CD14-positive monocyte (primary cell): Measurements from ENCODE around the gene ADI1. TPM values are rescaled to one million over a fixed set of nuclear protein-coding genes. Genes with fewer than 3 reads are reported as not detected.
A peak's percentile ranks its signal among the peaks of the same experiment; 100 is the strongest.

Source experiments
- DNase-seq, 3 donors: peaks; one replicate each; pipeline ENCODE4 v3.0.0-alpha.2; 2011 to 2022
- H2AFZ ChIP-seq: 2 replicates; pipeline ENCODE4 v1.6.0; 2012; ENCODE audit warnings: mild to moderate bottlenecking, low read depth, low read length, inconsistent platforms; ENCODE audit not compliant: insufficient read depth, poor library complexity, severe bottlenecking
- H3K27ac ChIP-seq, 2 donors: 1 replicate in 1 of 2; 2 replicates in 1 of 2; pipeline ENCODE4 v1.5.1; 2012 to 2013; ENCODE audit warnings: low read length in 2 of 2, control low read depth in 1 of 2, inconsistent platforms in 1 of 2, low read depth in 1 of 2, mild to moderate bottlenecking in 1 of 2
- H3K27me3 ChIP-seq, 2 donors: one replicate each; pipeline versions ENCODE4 v1.6.0 to v1.6.1; 2011 to 2013; ENCODE audit warnings: low read length in 2 of 2; ENCODE audit not compliant: control insufficient read depth in 2 of 2, insufficient read depth in 2 of 2
- H3K36me3 ChIP-seq, 2 donors: replicated peaks in 1 of 2; 1 replicate in 1 of 2; 2 replicates in 1 of 2; pipeline versions ENCODE4 v1.5.1 to v1.6.1; 2012 to 2013; ENCODE audit warnings: low read length in 2 of 2, control low read depth in 1 of 2, inconsistent platforms in 1 of 2, mild to moderate bottlenecking in 1 of 2; ENCODE audit not compliant: insufficient read depth in 2 of 2, control insufficient read depth in 1 of 2
- H3K4me1 ChIP-seq, 2 donors: 1 replicate in 1 of 2; 2 replicates in 1 of 2; pipeline versions ENCODE4 v1.5.1 to v1.6.1; 2012 to 2013; ENCODE audit warnings: low read length in 2 of 2, control low read depth in 1 of 2, inconsistent platforms in 1 of 2, mild to moderate bottlenecking in 1 of 2, moderate library complexity in 1 of 2; ENCODE audit not compliant: insufficient read depth in 2 of 2, control insufficient read depth in 1 of 2
- H3K4me2 ChIP-seq: replicated peaks from 2 replicates; pipeline ENCODE3; 2012; ENCODE audit warnings: low read length, moderate library complexity, mild to moderate bottlenecking; ENCODE audit not compliant: poor library complexity, severe bottlenecking; ENCODE audit errors: extremely low read depth
- H3K4me3 ChIP-seq, 3 experiments: fragments of 200-600 bp in 1 of 3; sonication (generic) in 1 of 3; replicated peaks in 1 of 3; 1 replicate in 2 of 3; 2 replicates in 1 of 3; pipeline ENCODE4 v1.5.1; 2011 to 2013; ENCODE audit warnings: low read length in 3 of 3, mild to moderate bottlenecking in 3 of 3, control low read depth in 2 of 3, low read depth in 2 of 3, inconsistent platforms in 1 of 3, moderate library complexity in 1 of 3
- H3K79me2 ChIP-seq: 2 replicates; pipeline ENCODE4 v1.6.0; 2012; ENCODE audit warnings: mild to moderate bottlenecking, control low read depth, inconsistent platforms, low read length, moderate library complexity; ENCODE audit not compliant: insufficient read depth
- H3K9ac ChIP-seq: 2 replicates; pipeline ENCODE4 v1.6.0; 2017; ENCODE audit warnings: low read length, mild to moderate bottlenecking; ENCODE audit not compliant: insufficient read depth, poor library complexity, severe bottlenecking
- H3K9me3 ChIP-seq, 2 donors: replicated peaks in 1 of 2; 1 replicate in 1 of 2; 2 replicates in 1 of 2; pipeline versions ENCODE4 v1.5.1 to v1.6.1; 2012 to 2013; ENCODE audit warnings: low read length in 2 of 2, control low read depth in 1 of 2; ENCODE audit not compliant: control insufficient read depth in 1 of 2, insufficient read depth in 1 of 2
- H4K20me1 ChIP-seq: 2 replicates; pipeline ENCODE4 v1.6.0; 2012; ENCODE audit warnings: mild to moderate bottlenecking, low read length, control low read depth, moderate library complexity; ENCODE audit not compliant: insufficient read depth
- H3K27ac Mint-ChIP-seq, 7 donors: one replicate each; pipeline ENCODE4 v1.8.0; 2020; ENCODE audit warnings: mild to moderate bottlenecking in 7 of 7, mixed read lengths in 7 of 7, moderate library complexity in 6 of 7, inconsistent platforms in 2 of 7
- H3K27me3 Mint-ChIP-seq, 3 donors: one replicate each; pipeline ENCODE4 v1.8.0; 2021 to 2022; ENCODE audit warnings: low read depth in 3 of 3, mild to moderate bottlenecking in 3 of 3, mixed read lengths in 3 of 3, moderate library complexity in 3 of 3, inconsistent platforms in 1 of 3
- H3K36me3 Mint-ChIP-seq, 2 donors: one replicate each; pipeline ENCODE4 v1.8.0; 2020; ENCODE audit warnings: mixed read lengths in 2 of 2, inconsistent platforms in 1 of 2, mild to moderate bottlenecking in 1 of 2
- H3K4me1 Mint-ChIP-seq: one replicate; pipeline ENCODE4 v1.8.0; 2020; ENCODE audit warnings: mild to moderate bottlenecking, mixed read lengths
- H3K4me3 Mint-ChIP-seq, 2 donors: one replicate each; pipeline ENCODE4 v1.8.0; 2020; ENCODE audit warnings: mild to moderate bottlenecking in 2 of 2, mixed read lengths in 2 of 2, moderate library complexity in 1 of 2
- H3K9me3 Mint-ChIP-seq, 7 donors: one replicate each; pipeline ENCODE4 v1.8.0; 2020 to 2022; ENCODE audit warnings: mixed read lengths in 7 of 7, mild to moderate bottlenecking in 6 of 7, moderate library complexity in 6 of 7, inconsistent platforms in 2 of 7
- CTCF ChIP-seq: fragments of 200-600 bp; IDR thresholded peaks from one replicate; pipeline ENCODE4 v1.8.0; 2022; ENCODE audit warnings: antibody characterized with exemption, mild to moderate bottlenecking
- WGBS: methylation state at CpG from one replicate; pipeline ENCODE4 v1.1.5; 2013; ENCODE audit warnings: missing lambda C conversion rate; ENCODE audit not compliant: insufficient coverage; 5-methylcytosine and 5-hydroxymethylcytosine counted together
- intact Hi-C, 2 donors: fragments of 100-400 bp; cut with micrococcal nuclease; formaldehyde crosslinking; loops; one replicate each; pipeline versions ENCODE4 v1.15.0 to v1.15.1; 2023
- polyA plus RNA-seq, 3 donors: library from polyadenylated mRNA; depleted of rRNA in 1 of 3; unstranded in 2 of 3; stranded (reverse) in 1 of 3; fragments of 300-500 nt in 2 of 3; fragments of >200 nt in 1 of 3; fragmentation: Illumina TruSeq in 2 of 3; gene quantifications; 1 replicate in 2 of 3; 2 replicates in 1 of 3; pipeline ENCODE4 v1.2.3, GENCODE V29; 2012 to 2021

ADI1 gene
- polyA plus RNA-seq, 3 donors = 30.5 to 89.1 (median 79.3) TPM

GRCh38 chr2:3526871-3527270, 7.5 kb upstream of the ADI1 start:
- Histone ChIP-seq H3K4me1 (peaks cover 9 to 10% of the 10 kb centered on the region in 2 donors), H3K27me3 (no peaks in the 10 kb centered on the region), H3K9me3 (no peaks in the 10 kb centered on the region), H3K4me2 (no peak overlapping the region), H3K79me2 (no peaks in the 10 kb centered on the region), H4K20me1 (no peaks in the 10 kb centered on the region), H3K27ac (no peak overlapping the region), H2AFZ (no peak overlapping the region), H3K9ac (no peak overlapping the region), H3K4me3 (no peak overlapping the region), H3K36me3 (no peaks in the 10 kb centered on the region)
- Mint-ChIP-seq H3K27ac (no peak overlapping the region), H3K27me3 (no peaks in the 10 kb centered on the region), H3K4me1 (peaks cover 13% of the 10 kb centered on the region), H3K36me3 (no peaks in the 10 kb centered on the region), H3K4me3 (no peak overlapping the region), H3K9me3 (no peaks in the 10 kb centered on the region)
- DNase-seq = no peak
- no peak for TF ChIP-seq CTCF
- intact Hi-C loops = no loop called here
- 95% methylated on average over 7 of the region's 22 CpGs for WGBS

GRCh38 chr2:3523551-3524041, 4.3 kb upstream of the ADI1 start:
- Histone ChIP-seq H3K4me3 (no peak overlapping the region), H2AFZ (peak overlapping the region; percentile 3), H3K9me3 (no peaks in the 10 kb centered on the region), H3K79me2 (peaks cover 7% of the 10 kb centered on the region), H3K36me3 (no peaks in the 10 kb centered on the region), H3K9ac (no peak overlapping the region), H3K4me2 (peak overlapping the region; percentile 2), H4K20me1 (no peaks in the 10 kb centered on the region), H3K27ac (no peak overlapping the region), H3K27me3 (no peaks in the 10 kb centered on the region), H3K4me1 (peaks cover 20 to 30% of the 10 kb centered on the region in 2 donors)
- Mint-ChIP-seq H3K4me1 (peaks cover 33% of the 10 kb centered on the region), H3K27me3 (peaks cover 0 to 1% (median 0%) of the 10 kb centered on the region in 3 donors), H3K27ac (peak overlapping the region in 2 of 7 donors; percentile 18 to 46), H3K4me3 (no peak overlapping the region), H3K9me3 (no peaks in the 10 kb centered on the region), H3K36me3 (peaks cover 0 to 3% of the 10 kb centered on the region in 2 donors)
- DNase-seq = peak in 2 of 3 donors; percentile 7 to 60
- TF ChIP-seq CTCF = no peak
- 70% methylated on average over 2 of the region's 4 CpGs for WGBS
- intact Hi-C loops = loop anchor here in 1 of 2 donors (5.0 kb wide), 1 partner anchor 34 kb away; the partner anchor contains the start of gene RNASEH1
